Ectodermal cell (in vitro differentiated cells): ENCODE results near the gene SPAG17.

Source experiments
- H3K27ac ChIP-seq: 2 replicates; pipeline ENCODE4 v1.7.0; 2013; ENCODE audit warnings: mild to moderate bottlenecking, low read depth, low read length; ENCODE audit not compliant: insufficient read depth, poor library complexity, severe bottlenecking
- H3K27me3 ChIP-seq: 2 replicates; pipeline ENCODE4 v1.7.0; 2013; ENCODE audit warnings: mild to moderate bottlenecking, low read length; ENCODE audit not compliant: insufficient read depth, control insufficient read depth, poor library complexity, severe bottlenecking
- H3K36me3 ChIP-seq: one replicate; pipeline ENCODE4 v1.7.0; 2013; ENCODE audit warnings: low read length; ENCODE audit not compliant: control insufficient read depth, insufficient read depth
- H3K4me1 ChIP-seq: one replicate; pipeline ENCODE4 v1.7.0; 2013; ENCODE audit warnings: low read length; ENCODE audit not compliant: control insufficient read depth, insufficient read depth
- H3K4me3 ChIP-seq: 2 replicates; pipeline ENCODE4 v1.7.0; 2013; ENCODE audit warnings: low read depth, low read length, control low read depth; ENCODE audit not compliant: insufficient read depth
- H3K9me3 ChIP-seq: 2 replicates; pipeline ENCODE4 v1.7.0; 2013; ENCODE audit warnings: mild to moderate bottlenecking, low read length, moderate library complexity; ENCODE audit not compliant: control insufficient read depth
- WGBS, 2 experiments: methylation state at CpG; one replicate each; pipeline ENCODE4 v1.1.7; 2013; ENCODE audit warnings: missing lambda C conversion rate in 2 of 2; 5-methylcytosine and 5-hydroxymethylcytosine counted together

Gene SPAG17

DNA sequence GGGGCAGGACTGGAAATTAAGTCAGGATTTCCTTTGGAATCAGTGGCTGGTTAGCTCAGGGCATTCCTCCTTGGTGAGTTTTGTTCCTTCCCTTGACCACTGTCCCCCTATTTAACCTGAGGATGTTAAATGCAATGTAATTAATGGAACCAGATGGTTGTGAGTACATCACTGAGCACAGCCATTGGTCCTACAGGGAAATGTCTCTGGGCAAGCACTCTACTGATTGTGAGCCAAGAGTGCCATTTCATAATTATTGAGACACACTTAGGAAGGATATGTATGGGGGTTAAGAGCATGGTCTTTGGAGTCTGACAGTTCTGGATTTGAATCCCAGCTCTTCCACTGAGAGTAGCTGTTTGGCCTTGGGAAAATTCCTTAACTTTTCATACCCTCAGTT lies 74.4 kb downstream of the SPAG17 start:
- Histone ChIP-seq H3K36me3 (no peaks in the 10 kb centered on the region), H3K27ac (no peak overlapping the region), H3K4me3 (no peak overlapping the region), H3K9me3 (no peaks in the 10 kb centered on the region), H3K27me3 (no peaks in the 10 kb centered on the region), H3K4me1 (no peaks in the 10 kb centered on the region)

DNA sequence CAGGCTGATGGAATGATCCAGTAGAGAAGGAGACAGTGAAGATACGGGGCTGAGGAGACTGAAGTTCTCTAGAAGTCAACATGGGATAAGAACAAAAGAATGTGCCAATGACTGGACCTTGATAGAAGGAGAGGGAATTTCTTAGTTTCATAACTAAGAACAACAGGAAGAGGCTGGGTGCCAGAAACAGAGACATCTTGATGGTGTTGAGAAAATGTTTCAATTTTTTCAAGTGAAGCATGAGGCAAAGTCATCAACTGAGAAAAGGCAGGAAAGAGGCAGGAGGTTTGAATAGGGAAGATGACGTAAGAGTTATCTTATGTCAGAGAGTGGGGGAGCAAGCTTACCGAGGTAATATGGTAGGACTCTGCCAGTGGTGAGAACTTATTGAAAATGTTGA lies 80.1 kb downstream of the SPAG17 start:
- H3K27me3 ChIP-seq = no peaks in the 10 kb centered on the region
- H3K36me3 ChIP-seq = no peaks in the 10 kb centered on the region
- 92 to 95% methylated on average over 3 of the region's 3 CpGs for WGBS, 2 experiments
- no peaks in the 10 kb centered on the region for H3K4me1 ChIP-seq
- H3K9me3 ChIP-seq = no peaks in the 10 kb centered on the region
- no peak overlapping the region for H3K27ac ChIP-seq
- H3K4me3 ChIP-seq = no peak overlapping the region

DNA sequence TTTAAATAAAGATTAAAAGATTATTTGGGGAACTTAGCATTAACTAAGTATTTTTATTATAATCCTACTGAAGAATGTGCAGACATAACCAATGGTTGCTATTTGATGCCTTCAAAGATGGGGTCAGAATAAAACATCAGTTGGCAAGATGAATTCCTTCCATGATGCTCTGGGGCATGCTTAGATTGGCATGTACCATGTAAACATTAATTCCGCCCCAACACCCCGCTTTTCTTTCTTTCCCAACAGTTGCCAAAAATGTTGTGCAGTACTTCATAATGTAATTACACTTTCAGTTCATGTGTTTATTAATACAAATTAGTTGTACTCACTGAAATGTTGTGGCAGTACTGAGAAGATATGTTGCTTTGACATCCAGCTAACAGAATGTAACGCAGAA lies 82.6 kb downstream of the SPAG17 start:
- H3K4me1 ChIP-seq = no peaks in the 10 kb centered on the region
- no peaks in the 10 kb centered on the region for H3K36me3 ChIP-seq
- no peaks in the 10 kb centered on the region for H3K27me3 ChIP-seq
- no peaks in the 10 kb centered on the region for H3K9me3 ChIP-seq
- no peak overlapping the region for H3K4me3 ChIP-seq
- 92 to 97% methylated on average over 3 of the region's 3 CpGs for WGBS, 2 experiments
- H3K27ac ChIP-seq = no peak overlapping the region

DNA sequence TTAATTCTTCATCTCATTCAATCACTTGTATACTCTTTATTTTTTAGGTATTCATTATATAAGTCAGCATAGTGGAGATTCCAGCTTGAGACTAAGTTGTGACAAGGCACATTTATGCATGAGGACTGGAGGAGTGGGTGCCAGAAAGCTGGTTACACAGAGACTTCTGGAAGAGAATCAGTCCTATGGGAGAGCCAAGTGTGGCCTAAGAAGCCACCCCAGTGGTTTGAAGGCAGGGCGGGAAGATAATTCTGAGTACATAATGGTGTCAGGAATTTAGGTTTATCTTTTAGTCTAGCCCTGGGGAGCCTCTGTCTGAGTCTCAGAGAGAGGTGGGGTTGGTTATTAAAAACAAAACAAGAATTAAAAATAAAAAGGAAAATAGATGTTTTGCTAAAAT lies 83.0 kb downstream of the SPAG17 start:
- Histone ChIP-seq H3K9me3 (no peaks in the 10 kb centered on the region), H3K4me1 (no peaks in the 10 kb centered on the region), H3K27ac (no peak overlapping the region), H3K27me3 (no peaks in the 10 kb centered on the region), H3K36me3 (no peaks in the 10 kb centered on the region), H3K4me3 (no peak overlapping the region)
- 90 to 93% methylated on average over 1 of the region's 1 CpG for WGBS, 2 experiments

DNA sequence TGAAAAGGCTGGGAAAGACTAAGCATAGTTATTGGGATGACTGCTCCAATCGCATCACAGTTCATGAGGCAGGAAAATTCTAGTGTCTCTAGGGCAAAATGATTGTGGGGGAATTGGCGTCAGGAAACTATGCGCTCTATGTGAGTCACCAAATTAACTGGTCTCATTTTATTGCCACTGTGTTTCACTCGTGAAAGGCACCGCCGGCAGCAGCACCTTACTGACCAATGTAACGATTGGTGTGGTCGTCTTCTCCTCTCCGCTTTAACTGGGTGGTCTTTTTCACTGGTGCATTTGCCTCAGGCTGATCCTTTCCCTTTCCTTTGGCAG lies 83.5 kb downstream of the SPAG17 start:
- no peak overlapping the region for H3K27ac ChIP-seq
- WGBS, 2 experiments = 91 to 92% methylated on average over 9 of the region's 9 CpGs
- H3K4me3 ChIP-seq = no peak overlapping the region
- H3K27me3 ChIP-seq = no peaks in the 10 kb centered on the region
- no peaks in the 10 kb centered on the region for H3K9me3 ChIP-seq
- no peaks in the 10 kb centered on the region for H3K4me1 ChIP-seq
- H3K36me3 ChIP-seq = no peaks in the 10 kb centered on the region

DNA sequence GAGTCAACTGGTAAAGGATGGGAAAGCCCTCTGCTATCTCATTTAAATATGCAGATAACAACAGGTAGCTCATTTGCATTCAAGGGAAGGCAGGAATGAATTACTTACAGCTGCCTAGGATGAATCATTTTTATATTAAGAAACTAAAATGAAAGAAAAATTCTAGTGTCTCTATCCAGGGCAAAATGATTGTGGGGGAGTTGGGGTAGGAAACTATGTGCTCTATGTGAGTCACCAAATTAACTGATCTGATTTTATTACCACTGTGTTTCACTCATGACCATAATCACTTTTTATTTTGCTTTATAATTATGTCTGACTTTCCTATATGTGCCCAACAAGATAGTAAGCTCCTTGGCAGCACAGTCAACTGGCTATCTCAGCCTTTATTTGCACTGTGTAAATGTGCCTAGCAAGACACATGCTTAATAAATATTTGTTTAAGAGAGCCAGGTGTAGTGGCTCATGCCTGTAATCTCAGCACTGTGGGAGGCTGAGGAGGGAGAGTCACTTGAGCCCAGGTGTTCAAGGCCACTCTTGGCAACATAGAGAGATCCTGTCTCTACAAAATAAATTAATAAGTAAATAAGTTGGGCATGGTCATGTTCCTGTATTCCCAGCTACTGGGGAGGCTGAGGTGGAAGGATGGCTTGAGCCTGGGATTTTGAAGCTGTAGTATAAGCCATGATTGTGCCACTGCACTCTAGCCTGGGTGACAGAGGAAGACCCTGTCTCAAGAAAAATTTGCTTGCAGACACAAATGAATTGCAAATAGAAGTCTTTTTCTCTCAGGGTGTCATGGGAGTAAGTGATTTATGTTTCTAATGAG lies 84.1 kb downstream of the SPAG17 start:
- Histone ChIP-seq H3K9me3 (no peaks in the 10 kb centered on the region), H3K36me3 (no peaks in the 10 kb centered on the region), H3K27me3 (no peaks in the 10 kb centered on the region), H3K4me3 (no peak overlapping the region), H3K4me1 (no peaks in the 10 kb centered on the region), H3K27ac (no peak overlapping the region)

DNA sequence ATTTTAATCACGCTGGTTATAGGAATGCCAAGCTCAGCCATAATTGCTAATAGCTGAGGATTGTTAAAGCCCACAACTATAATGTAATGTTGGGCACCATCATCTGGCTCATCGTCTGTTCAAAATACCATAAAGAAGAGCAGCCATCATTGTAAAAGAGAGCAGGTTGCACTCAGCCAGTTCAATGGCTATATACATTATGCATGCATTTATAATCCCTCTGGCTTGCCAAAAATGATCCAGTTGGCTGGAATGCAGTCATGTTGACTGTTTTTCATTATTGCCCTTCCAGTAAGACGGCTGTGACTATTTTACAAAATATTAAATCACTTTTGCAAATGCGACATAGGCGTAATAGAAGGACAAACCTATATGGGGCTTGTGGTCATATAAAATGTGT lies 85.3 kb downstream of the SPAG17 start:
- Histone ChIP-seq H3K4me1 (no peaks in the 10 kb centered on the region), H3K27me3 (no peaks in the 10 kb centered on the region), H3K36me3 (no peaks in the 10 kb centered on the region), H3K4me3 (no peak overlapping the region), H3K27ac (no peak overlapping the region), H3K9me3 (no peaks in the 10 kb centered on the region)
- WGBS, 2 experiments = 93% methylated on average over 5 of the region's 5 CpGs

DNA sequence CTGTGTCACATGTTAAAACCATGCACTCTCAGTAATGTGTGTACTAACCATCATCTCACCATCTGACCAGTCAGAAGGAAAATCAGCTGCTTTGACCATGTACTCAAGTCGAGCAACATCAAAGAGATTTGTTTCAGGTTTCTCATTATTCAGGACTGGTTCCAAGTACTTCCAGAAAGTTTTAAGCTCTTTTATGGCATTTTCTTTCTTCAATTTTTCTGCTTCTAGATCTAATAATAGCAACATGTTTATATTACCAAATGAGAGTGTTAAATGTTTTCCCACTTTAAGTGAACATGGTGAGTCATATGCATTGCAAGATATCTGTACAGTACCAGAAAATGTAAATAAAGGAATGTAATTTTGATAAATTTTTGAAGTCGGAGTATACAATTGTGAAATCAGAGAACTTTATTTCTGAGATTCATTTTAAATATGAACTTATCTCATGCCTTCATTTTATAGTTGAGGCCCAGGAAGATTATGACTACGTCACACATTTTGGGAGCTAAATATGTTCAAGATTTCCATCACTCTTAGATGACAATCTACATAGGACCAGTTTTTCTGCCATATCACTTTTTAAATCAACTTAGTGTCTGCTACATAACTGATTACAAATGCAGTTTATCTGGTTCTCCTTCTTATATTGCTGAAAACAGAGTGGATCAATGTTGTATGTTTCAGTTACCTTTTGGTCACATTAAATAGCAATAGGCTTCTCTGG lies 87.2 kb downstream of the SPAG17 start:
- WGBS, 2 experiments = 92 to 95% methylated on average over 2 of the region's 3 CpGs
- H3K27me3 ChIP-seq = no peaks in the 10 kb centered on the region
- H3K27ac ChIP-seq = no peak overlapping the region
- H3K4me1 ChIP-seq = no peaks in the 10 kb centered on the region
- H3K4me3 ChIP-seq = no peak overlapping the region
- no peaks in the 10 kb centered on the region for H3K36me3 ChIP-seq
- no peaks in the 10 kb centered on the region for H3K9me3 ChIP-seq

DNA sequence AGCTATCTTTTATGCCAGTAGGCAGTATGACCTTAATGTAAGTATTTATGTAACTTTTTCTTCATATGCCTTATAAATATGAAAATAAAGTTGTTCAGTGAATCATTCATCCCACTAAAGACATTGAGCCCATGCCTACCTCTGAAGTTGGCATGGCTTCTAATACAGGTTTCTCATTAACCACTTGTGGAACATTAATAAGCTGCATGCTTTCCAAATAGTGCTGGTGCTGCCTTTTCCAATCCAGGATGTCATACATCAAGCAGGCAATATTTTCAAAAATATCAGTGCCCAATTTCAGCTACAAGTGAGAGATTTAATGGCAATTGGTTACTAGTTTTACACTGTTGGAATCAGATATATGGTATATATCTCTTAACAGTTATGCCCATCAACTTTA lies 92.0 kb downstream of the SPAG17 start:
- H3K27me3 ChIP-seq = no peaks in the 10 kb centered on the region
- no peaks in the 10 kb centered on the region for H3K9me3 ChIP-seq
- no peak overlapping the region for H3K27ac ChIP-seq
- H3K4me1 ChIP-seq = no peaks in the 10 kb centered on the region
- H3K36me3 ChIP-seq = no peaks in the 10 kb centered on the region
- H3K4me3 ChIP-seq = no peak overlapping the region

DNA sequence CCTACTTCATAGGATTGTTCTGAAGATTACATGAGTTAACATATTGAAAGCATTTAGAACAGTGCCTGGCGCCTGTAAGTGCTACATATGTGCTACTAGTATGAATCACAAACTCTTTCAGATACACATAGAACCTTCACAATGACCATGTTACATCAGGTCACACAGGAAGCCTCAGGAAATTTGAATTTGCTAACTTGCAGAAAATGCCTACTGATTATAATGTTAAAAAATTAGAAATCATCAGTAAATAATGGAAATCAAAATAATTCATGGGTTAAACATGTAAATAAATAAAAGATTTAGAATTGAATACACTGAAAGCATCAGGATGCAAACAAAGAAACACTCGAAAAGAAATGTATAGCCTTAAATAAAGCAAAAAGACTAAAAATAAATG lies 94.9 kb downstream of the SPAG17 start:
- no peak overlapping the region for H3K27ac ChIP-seq
- 94 to 100% methylated on average over 1 of the region's 2 CpGs for WGBS, 2 experiments
- H3K27me3 ChIP-seq = no peaks in the 10 kb centered on the region
- no peaks in the 10 kb centered on the region for H3K9me3 ChIP-seq
- H3K4me3 ChIP-seq = no peak overlapping the region
- no peaks in the 10 kb centered on the region for H3K36me3 ChIP-seq
- H3K4me1 ChIP-seq = no peaks in the 10 kb centered on the region
